Uterus (tissue), 4 donors: ENCODE measurements around the gene PRM2. TPM values are rescaled to one million over a fixed set of nuclear protein-coding genes. Genes with fewer than 3 reads are reported as not detected.

ENCODE experiments used
- DNase-seq, 2 donors: peaks; one replicate each; pipeline ENCODE4 v3.0.0-alpha.2; 2019 to 2020
- H3K27ac ChIP-seq, 2 donors: fragments of 200-600 bp; sonication (generic); 1 replicate in 1 of 2; 2 replicates in 1 of 2; pipeline ENCODE4 v1.5.1; 2016 to 2018
- H3K27me3 ChIP-seq, 2 donors: fragments of 200-600 bp; sonication (generic); one replicate each; pipeline ENCODE4 v1.5.1; 2018 to 2019; ENCODE audit warnings: control low read depth in 1 of 2
- H3K36me3 ChIP-seq, 2 donors: fragments of 200-600 bp; sonication (generic); one replicate each; pipeline ENCODE4 v1.5.1; 2019; ENCODE audit warnings: control low read depth in 1 of 2
- H3K4me1 ChIP-seq, 2 donors: fragments of 200-600 bp; sonication (generic); one replicate each; pipeline ENCODE4 v1.5.1; 2018 to 2019; ENCODE audit warnings: control low read depth in 1 of 2
- H3K4me3 ChIP-seq, 2 donors: fragments of 200-600 bp; sonication (generic); 1 replicate in 1 of 2; 2 replicates in 1 of 2; pipeline ENCODE4 v1.5.1; 2018 to 2019; ENCODE audit warnings: mild to moderate bottlenecking in 1 of 2
- H3K9me3 ChIP-seq, 2 donors: fragments of 200-600 bp; sonication (generic); one replicate each; pipeline ENCODE4 v1.5.1; 2019; ENCODE audit warnings: control low read depth in 1 of 2
- POLR2A ChIP-seq, 2 donors: fragments of 450-650 bp; IDR thresholded peaks; one replicate each; pipeline ENCODE4 v1.6.1; 2016; ENCODE audit warnings: antibody characterized with exemption in 2 of 2, mild to moderate bottlenecking in 1 of 2, moderate library complexity in 1 of 2
- intact Hi-C: fragments of 100-400 bp; cut with DNase I; formaldehyde crosslinking; loops from one replicate; pipeline ENCODE4 v1.15.1; 2023; ENCODE audit warnings: low total_unique reads
- total RNA-seq, 4 donors: library from RNA; depleted of rRNA in 3 of 4; stranded (reverse); fragments of >200 nt in 3 of 4; gene quantifications; one replicate each; pipeline versions ENCODE4 v1.1.0 to v1.2.4, GENCODE V29; 2014 to 2023
- TF ChIP-seq, protein P1 (sequence below), 4 experiments: fragments of 200-600 bp in 2 of 4; fragments of 450-650 bp in 2 of 4; sonication (generic) in 2 of 4; IDR thresholded peaks; one replicate each; pipeline ENCODE4 v1.5.1; 2016 to 2019; ENCODE audit warnings: antibody characterized with exemption in 4 of 4, mild to moderate bottlenecking in 2 of 4, moderate library complexity in 1 of 4
- donor health status: DM: yes; HTN: yes; CAD: no.

The PRM2 gene
- total RNA-seq, 4 donors from 2014 or later, result not detected

DNA sequence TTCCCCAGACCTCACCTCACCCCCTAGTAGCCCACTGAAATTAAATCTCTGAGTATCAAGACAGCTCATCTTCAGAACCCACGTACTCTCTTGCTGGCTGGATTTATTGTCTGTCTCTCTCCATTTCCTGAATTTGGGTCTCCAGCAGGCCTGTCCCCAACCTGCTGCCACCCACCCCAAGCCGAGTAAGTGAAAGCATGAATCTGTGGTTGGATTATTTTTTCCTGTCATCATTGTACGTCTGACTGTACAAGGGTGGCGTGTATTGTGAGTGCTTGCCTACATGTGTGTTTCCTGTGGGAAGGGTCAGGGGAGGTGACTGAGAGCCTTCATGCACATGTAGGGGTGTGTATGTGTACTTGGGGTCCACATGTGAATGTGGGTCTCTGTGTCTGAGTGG lies 12.5 kb downstream of the PRM2 start:
- no peak overlapping the region for H3K27ac ChIP-seq
- TF ChIP-seq POLR2A (IDR thresholded peaks at IDR 0.05), result no peak
- TF ChIP-seq, protein P1, sequence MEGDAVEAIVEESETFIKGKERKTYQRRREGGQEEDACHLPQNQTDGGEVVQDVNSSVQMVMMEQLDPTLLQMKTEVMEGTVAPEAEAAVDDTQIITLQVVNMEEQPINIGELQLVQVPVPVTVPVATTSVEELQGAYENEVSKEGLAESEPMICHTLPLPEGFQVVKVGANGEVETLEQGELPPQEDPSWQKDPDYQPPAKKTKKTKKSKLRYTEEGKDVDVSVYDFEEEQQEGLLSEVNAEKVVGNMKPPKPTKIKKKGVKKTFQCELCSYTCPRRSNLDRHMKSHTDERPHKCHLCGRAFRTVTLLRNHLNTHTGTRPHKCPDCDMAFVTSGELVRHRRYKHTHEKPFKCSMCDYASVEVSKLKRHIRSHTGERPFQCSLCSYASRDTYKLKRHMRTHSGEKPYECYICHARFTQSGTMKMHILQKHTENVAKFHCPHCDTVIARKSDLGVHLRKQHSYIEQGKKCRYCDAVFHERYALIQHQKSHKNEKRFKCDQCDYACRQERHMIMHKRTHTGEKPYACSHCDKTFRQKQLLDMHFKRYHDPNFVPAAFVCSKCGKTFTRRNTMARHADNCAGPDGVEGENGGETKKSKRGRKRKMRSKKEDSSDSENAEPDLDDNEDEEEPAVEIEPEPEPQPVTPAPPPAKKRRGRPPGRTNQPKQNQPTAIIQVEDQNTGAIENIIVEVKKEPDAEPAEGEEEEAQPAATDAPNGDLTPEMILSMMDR (IDR thresholded peaks at IDR 0.05), result no peak
- H3K27me3 ChIP-seq, result no peaks in the 10 kb centered on the region
- H3K4me3 ChIP-seq, result no peak overlapping the region
- intact Hi-C loops, result no loop called here
- no peaks in the 10 kb centered on the region for H3K36me3 ChIP-seq
- no peak for DNase-seq
- H3K4me1 ChIP-seq, result no peaks in the 10 kb centered on the region
- no peaks in the 10 kb centered on the region for H3K9me3 ChIP-seq

DNA sequence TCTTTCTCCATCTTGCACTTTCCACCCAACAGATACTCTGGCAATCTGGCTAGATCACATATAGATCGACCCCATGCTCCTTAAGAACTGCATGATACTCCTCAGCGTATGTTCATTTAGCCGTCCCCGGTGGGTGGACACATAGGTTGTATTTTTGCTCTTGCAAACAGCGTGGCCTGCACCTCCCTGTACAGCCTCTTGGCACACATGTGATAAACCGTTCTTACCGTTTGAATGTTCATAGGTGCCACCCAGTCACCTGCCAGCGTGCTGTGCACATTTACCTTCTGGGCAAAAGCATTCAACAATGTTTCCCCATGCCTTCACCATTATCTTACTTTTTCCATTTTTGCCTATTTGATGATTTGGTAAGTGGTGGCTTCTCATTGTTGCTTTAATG lies 13.4 kb downstream of the PRM2 start:
- TF ChIP-seq, protein P1 (IDR thresholded peaks at IDR 0.05), result no peak
- no peak for TF ChIP-seq POLR2A (IDR thresholded peaks at IDR 0.05)

DNA sequence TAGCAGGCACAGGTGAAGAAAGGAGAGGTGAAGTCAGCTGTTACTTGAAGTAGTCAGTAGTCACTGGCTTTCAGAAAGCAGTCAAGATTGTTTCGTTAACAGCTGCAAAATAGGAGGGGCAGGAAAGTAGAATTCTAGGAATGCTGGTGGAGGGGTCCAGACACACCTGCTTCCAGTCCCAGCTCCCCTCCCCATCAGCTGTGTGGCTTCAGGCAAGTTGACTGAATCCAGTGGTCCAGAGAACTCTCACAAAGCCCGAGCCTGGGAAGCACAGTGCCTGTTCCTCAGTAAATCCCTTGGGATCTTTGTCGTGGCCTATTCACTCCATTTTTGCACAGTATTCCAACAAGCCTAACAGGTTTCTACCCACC lies 15.7 kb downstream of the PRM2 start:
- intact Hi-C loops, result no loop called here
- Histone ChIP-seq H3K4me1 (no peaks in the 10 kb centered on the region), H3K9me3 (no peaks in the 10 kb centered on the region), H3K4me3 (no peak overlapping the region), H3K27ac (no peak overlapping the region), H3K36me3 (no peaks in the 10 kb centered on the region), H3K27me3 (no peaks in the 10 kb centered on the region)
- TF ChIP-seq, protein P1 (IDR thresholded peaks at IDR 0.05), result no peak
- no peak for TF ChIP-seq POLR2A (IDR thresholded peaks at IDR 0.05)
- no peak for DNase-seq

More for the DNA sequence above, 13.4 kb downstream of the PRM2 start:
- no peaks in the 10 kb centered on the region for H3K36me3 ChIP-seq
- intact Hi-C loops, result no loop called here
- H3K4me3 ChIP-seq, result no peak overlapping the region
- H3K4me1 ChIP-seq, result no peaks in the 10 kb centered on the region
- H3K9me3 ChIP-seq, result no peaks in the 10 kb centered on the region
- H3K27ac ChIP-seq, result no peak overlapping the region
- no peaks in the 10 kb centered on the region for H3K27me3 ChIP-seq
- no peak for DNase-seq

DNA sequence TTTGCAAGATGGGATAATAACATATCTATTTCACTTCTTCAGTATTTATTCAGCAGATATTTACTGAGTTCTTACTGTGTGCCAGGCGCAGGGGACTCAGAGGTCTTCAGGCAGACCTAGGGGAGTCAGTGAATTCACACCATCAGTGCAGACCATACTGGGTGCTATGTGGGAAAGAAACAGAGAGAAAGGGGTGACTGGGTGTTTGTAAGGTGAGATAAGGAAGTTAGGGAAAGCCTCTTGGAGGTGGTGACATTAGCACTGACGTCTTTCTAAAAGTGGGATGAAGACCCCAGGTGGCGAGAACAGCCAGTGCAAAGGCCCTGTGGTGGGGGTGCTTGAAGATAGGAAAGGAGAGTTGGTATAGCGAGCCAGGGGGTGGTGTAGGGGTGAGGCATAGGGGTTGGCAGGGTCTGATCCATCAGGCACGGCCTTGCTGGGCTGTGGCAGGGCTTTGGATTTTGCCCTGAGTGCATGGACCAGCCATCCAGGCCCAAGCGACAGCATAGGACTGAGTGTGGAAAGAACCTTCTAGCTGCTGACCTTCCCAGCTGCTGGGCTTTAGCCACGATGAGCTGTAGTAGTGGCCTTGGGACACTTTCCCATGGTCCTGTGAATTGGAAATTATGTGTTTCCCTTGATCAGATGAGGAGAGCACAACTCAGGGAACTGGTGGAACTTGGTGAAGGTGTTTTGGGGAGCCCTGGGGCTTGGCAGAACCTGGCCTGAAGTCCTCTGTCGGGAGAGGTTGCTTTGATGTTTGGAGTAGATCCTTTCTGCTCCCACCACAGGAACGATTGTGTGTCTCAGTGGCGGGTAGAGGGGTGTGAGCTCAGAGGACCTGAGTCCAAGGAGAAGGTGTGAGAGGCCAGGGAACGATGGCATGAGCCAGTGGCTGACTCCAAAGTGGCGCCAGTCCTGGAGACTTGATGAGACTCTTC lies 16.4 kb downstream of the PRM2 start:
- Histone ChIP-seq H3K27me3 (no peaks in the 10 kb centered on the region), H3K4me1 (peaks cover 0 to under 1% of the 10 kb centered on the region in 2 donors), H3K4me3 (no peak overlapping the region), H3K36me3 (no peaks in the 10 kb centered on the region), H3K27ac (no peak overlapping the region), H3K9me3 (no peaks in the 10 kb centered on the region)
- intact Hi-C loops, result loop anchor here (2.0 to 5.0 kb wide), 2 partner anchors 97 to 295 kb away; no protein-coding TSS in a partner anchor
- no peak for DNase-seq
- TF ChIP-seq, protein P1 (IDR thresholded peaks at IDR 0.05), result no peak
- TF ChIP-seq POLR2A (IDR thresholded peaks at IDR 0.05), result no peak
